ENCODE measurements around the gene SPSB4.

SPSB4 gene

DNA sequence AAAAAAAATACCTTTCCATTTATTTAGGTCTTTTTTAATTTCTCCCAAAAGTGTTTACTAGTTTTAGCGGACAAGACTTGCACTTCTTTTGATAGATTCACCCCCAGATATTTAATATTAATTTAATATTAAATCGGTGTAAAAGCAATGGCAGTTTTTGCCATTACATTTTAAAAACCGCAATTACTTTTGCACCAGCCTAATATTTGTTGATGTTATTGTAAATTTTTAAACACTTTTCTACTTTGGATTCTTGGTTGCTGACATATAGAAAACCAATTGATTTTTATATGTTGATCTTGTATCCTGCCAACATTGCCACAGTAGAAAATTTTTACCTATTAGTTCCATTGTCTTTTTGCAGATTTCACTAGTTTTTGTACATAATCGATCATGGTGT lies 116.5 kb downstream of the SPSB4 start:
- DNase-seq, result no peak

DNA sequence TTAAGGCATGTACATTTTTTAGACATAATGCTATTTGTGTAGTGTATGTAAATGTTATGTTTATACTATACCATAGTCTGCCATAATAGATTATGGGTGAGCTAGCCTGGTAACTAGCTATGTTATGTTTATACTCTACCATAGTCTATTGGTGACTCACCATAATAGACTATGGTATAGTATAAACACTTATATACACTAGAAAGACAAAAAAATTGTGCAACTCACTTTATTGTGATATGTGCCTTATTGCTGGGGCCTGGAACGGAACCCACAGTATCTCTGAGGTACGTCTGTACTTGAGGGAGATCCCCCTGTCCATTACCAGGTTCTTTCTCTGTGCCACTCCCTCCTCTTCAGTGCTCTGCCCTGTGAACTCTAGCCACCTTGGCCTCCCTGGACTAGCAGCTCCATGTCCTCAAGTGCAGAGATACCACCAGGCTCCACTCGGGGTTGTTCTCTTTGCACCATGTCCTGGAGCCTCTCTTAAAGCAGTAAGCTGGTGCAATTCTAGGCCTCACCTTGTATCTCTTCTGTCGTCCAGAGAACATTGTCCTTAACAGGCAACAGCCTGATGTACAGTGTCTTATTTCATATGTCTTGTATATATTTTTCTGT lies 119.6 kb downstream of the SPSB4 start:
- no peak for DNase-seq

DNA sequence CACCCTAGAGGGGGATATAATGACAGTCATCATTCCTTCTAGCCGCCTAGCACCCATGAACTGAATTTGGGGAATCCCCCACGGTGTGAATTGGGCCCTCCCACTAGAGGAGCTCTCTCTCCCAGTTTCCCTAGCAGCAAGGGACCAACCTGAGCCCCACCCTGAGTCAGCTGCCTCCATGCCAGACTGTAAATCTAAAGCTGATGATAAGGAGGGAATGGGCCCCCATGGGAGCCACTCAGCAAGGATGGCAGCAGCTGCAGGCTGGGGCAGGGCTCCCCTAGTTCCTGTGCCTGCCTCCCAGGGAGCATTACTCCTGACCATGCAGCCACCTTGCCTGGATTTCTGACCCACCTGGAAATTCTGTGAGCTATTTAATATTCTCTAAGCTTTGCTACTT lies 123.5 kb downstream of the SPSB4 start:
- no peak for DNase-seq

DNA sequence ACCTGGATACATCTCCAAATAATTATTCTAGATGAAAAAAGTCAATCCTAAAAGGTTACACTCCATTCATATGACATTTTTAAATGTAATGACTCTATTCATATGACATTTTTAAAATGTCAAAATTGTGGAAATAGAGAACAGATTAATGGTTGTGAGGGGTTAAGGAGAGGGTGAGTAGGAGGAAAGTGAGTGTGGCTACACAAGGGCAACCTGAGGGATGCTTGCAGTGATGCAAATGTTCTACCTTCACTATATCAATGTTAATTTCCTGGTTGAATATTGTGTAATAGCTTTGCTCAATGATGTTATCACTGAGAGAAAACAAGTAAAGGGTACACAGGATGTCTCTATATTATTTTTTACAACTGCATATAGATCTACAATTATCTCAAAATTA lies 125.6 kb downstream of the SPSB4 start:
- no peak for DNase-seq

DNA sequence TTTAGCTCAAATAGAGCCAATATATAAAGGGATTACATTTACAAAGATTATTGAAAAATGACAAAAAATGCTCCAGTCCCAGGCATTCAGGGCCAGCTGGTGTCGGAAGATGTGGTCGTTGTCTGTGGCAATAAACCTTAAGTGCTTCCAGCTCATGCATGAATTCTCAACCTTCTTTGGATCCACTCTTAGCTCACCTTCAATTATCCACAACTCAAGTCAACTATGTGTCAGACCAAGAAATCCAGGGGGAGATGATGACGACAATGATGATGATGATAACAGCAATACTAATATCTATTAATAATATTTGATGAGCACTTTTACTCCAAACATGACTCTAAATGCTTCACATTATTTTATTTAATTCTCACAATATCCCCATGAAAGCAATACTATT lies 126.9 kb downstream of the SPSB4 start:
- no peak for DNase-seq

DNA sequence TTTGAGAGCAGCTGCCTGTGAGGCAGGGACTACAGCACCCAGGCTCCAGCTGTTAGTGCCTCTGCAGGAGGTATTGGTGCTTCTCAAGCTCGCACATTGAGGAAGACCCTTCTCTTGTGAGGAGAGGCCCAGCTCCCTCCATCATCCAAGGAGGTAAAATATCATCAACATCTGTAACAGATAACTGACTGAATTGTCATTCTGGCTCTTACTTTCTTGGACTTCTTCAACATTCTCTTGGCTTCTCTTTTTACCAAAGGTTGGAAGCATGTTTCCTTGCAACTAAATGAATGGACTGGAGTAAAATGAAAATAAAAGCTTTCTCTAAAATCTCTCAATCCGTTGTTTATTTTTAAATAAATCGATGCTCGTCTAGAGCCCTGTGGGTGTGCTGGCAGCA lies 127.4 kb downstream of the SPSB4 start:
- DNase-seq, result no peak

DNA sequence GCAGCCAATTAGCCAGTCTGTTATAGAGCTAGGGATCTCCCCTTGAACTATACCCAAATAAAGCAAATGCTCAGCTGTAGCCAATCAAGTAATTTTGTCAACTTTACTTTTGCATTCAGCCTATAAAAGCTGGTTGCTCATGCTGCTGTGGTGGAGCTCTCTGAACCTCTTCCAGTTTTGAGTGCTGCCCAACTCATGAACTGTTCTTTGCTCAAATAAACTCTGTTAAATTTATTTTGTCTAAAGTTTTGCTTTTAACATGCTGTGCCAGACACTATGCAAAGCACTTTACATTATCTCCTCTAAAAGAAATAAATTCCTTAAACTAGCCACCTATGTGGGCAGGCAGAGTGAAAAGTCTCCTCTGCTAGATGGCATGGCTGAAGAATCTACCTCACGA lies 128.8 kb downstream of the SPSB4 start:
- no peak for DNase-seq

DNA sequence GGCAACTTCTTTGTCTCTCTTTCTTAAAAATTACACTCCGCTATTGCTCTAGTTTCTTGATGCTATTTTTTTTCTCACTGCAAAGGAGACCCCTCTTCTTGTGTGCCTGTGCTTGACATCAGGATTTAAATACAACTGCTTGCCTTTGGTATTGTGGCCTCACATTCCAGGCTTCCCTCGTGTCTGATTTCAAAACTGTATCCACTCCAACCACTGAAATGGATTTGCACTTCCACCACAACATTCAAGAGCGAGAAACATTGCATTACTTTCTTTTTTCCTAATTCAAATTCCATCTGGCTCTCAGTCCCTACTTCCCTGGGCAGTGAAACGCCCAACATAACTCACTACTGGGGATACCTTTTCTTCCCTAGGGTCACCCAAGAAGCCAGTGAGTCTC lies 130.0 kb downstream of the SPSB4 start:
- DNase-seq, result no peak

DNA sequence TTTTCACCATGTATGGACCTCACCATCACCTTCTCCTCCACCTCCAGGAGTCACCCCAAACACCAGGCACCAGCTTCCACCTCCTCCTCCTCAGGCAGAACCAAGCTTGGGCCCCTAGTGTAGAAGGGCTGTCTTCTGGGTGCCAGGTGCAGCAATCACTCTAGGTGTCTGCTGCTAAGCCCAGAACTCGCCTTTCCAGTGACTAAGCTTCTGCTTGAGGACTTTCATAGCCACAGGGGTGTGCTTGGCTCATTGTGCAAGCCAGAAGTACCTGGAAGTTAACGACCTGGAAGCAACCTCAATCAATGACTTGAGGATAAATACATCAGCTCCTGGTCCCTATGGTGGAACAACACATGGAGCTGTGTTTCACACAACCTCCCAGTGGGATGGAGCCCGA lies 130.7 kb downstream of the SPSB4 start:
- no peak for DNase-seq

DNA sequence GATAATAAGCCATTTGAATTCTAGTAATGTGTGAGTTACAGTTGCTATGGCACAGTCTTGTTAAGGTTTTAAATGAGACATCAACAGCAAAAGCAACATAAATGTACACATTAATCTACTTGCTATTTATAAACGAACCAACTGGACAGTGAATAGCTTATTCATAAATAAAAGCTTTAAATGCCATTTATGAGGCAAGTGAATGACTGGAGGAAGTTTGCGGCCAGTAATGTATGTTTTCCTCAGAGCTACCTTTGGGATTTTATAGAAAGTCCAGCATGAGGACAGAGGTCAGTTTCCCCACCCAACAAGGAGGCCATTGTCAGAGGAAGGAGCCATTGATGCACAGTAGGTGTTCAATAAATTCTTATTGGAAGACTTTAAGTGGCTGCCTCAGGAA lies 132.5 kb downstream of the SPSB4 start:
- DNase-seq, result no peak

DNA sequence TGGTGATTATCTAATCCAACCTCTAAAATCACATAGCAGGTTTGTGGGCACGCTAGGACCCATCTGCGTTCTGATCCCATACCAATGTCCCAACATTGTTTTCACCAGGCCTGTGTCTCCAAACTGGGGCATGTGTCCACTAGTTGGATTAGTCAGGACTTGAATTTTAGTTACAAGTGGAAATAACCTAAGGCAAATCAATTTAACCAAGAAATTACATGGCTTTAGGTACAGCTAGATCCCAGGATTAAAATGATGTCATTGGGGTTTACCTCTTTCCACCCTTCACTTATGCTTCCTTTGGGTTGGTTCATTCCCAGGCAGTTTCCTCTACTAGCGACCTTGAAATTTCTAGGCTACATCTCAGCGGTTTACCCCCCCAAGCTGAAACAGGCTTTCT lies 133.3 kb downstream of the SPSB4 start:
- no peak for DNase-seq

DNA sequence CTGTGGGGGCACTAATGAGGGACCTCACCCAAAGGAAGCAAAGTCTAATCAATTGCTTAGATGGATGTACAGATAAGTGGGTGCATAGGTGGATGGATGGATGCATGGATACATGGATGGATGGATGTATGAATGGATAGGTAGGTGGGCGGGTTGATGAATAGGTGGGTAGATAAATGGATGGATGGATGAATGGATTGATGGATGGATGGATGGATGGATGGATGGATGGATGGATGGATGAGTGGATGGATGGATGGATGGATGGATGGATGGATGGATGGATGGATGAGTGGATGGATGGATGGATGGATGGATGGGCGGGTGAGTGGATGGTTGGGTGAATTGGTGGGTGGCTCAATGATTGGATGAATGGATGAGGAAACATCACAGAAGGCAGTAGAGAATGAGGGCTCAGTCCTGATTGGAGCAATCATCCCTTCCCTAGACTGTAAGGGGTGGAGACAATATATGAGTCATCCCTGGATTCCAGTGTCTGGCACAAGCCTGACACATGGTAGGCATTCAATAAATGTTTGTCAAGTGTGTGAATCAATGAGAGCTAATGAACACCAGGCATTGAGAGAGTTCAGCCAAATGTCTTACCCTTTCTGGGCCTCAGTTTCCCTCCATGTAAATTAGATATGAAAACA lies 140.1 kb downstream of the SPSB4 start:
- DNase-seq, result no peak

DNA sequence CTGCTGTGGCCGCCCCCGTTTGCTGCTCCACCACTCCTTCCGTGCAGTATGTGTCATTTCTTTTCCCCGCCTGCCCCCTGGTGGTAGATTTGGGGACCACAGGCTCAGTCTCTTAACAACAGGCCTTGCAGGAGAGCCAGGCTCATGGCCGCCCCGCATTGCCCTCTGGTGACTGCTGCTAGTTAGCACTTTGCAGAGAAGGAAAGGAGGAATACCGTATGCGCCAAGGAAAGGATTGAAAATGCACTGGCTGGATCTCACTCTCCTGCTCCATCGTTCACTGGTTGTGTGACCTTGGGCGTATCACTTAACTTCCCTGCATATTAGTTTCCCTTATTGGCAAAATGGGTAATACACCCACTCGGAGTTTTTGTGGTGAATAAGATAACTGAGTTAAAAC lies 141.2 kb downstream of the SPSB4 start:
- peak; percentile 91 to 99 for DNase-seq

DNA sequence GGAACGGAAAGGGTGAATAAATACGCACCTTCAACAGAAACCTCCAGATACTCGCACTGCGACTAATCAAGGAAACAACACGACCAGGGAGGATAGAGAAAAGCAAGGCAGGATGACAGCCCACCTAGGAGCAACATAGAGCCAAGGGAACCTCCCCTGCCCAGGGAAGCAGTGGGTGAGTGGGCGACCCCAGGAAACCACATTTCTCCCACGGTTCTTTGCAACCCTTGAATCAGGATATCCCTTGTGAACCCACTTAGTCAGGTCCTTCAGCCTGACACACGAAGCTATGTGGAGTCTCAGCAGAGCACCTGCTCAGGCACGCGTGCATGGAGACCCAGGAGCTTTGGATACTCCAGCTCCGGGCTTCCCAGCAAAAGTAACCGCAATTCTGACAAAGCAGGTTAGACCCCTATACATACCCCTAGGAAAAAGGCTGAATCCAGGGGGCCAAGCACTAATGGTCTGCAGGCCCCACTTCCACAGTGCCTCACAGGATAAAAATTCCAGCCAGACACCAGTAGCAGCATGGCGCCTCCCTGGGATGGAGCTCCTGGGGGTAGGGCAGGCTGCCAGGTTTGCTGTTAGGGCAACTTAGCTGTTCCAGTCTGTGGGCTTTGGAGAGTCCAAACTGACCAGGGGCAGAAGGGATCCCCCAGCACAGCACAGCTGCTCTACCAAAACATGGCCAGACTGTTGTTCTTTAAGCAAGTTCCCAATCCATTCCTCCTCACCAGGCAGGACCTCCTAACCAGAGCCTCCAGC lies 142.1 kb downstream of the SPSB4 start:
- no peak for DNase-seq

Measured in activated CD4-positive, alpha-beta T cell treated with anti-CD3 and anti-CD28 coated beads for 4 hours (primary cell).